Thoracic aorta (tissue), 2 donors: ENCODE data around the gene SDK2. TPM values are rescaled to one million over a fixed set of nuclear protein-coding genes. Genes with fewer than 3 reads are reported as not detected.

Experiments used
- ATAC-seq: fragments of 150-250 bp; one replicate; pipeline ENCODE4 v1.8.0; 2017; ENCODE audit warnings: low read depth; ENCODE audit not compliant: insufficient number of reproducible peaks, low FRiP score
- DNase-seq: peaks from one replicate; pipeline ENCODE4 v3.0.0-alpha.2; 2020; ENCODE audit warnings: low spot score
- H3K27ac ChIP-seq, 2 donors: fragments of 200-600 bp; sonication (generic); 1 replicate in 1 of 2; 2 replicates in 1 of 2; pipeline ENCODE4 v1.5.1; 2016; ENCODE audit warnings: mild to moderate bottlenecking in 2 of 2, moderate library complexity in 2 of 2
- H3K27me3 ChIP-seq: fragments of 200-600 bp; sonication (generic); replicated peaks from 2 replicates; pipeline ENCODE4 v1.6.0; 2016; ENCODE audit warnings: mild to moderate bottlenecking; ENCODE audit not compliant: insufficient read depth
- H3K36me3 ChIP-seq: fragments of 200-600 bp; sonication (generic); one replicate; pipeline ENCODE4 v1.5.1; 2016
- H3K4me1 ChIP-seq, 2 donors: fragments of 200-600 bp; sonication (generic); 1 replicate in 1 of 2; 2 replicates in 1 of 2; pipeline versions ENCODE4 v1.5.1 to v1.6.0; 2016; ENCODE audit warnings: low read depth in 2 of 2, mild to moderate bottlenecking in 1 of 2; ENCODE audit not compliant: control insufficient read depth in 1 of 2
- H3K4me3 ChIP-seq: fragments of 200-600 bp; sonication (generic); 2 replicates; pipeline ENCODE4 v1.5.1; 2016; ENCODE audit warnings: mild to moderate bottlenecking
- H3K9me3 ChIP-seq: fragments of 200-600 bp; sonication (generic); 2 replicates; pipeline ENCODE4 v1.5.1; 2016
- CTCF ChIP-seq: fragments of 200-600 bp; sonication (generic); IDR thresholded peaks from one replicate; pipeline ENCODE4 v1.5.1; 2019; ENCODE audit warnings: antibody characterized with exemption
- total RNA-seq, 2 donors: library from RNA; depleted of rRNA; stranded (reverse); fragments of >200 nt; gene quantifications; one replicate each; pipeline versions ENCODE4 v1.1.0 to v1.2.3, GENCODE V29; 2016

Gene SDK2
- total RNA-seq, 2 donors from 2014 or later = 6.0 to 8.9 TPM

GRCh38 chr17:73319766-73320165 lies 324.5 kb downstream of the SDK2 start:
- Histone ChIP-seq H3K4me1 (no peaks in the 10 kb centered on the region), H3K27me3 (no peaks in the 10 kb centered on the region), H3K9me3 (no peaks in the 10 kb centered on the region), H3K27ac (no peak overlapping the region), H3K36me3 (no peaks in the 10 kb centered on the region), H3K4me3 (no peak overlapping the region)
- TF ChIP-seq CTCF = no peak
- DNase-seq (no peak), ATAC-seq (no peak)

GRCh38 chr17:73318836-73319235 lies 325.4 kb downstream of the SDK2 start:
- no peak for DNase-seq
- no peak overlapping the region for H3K4me3 ChIP-seq
- H3K27ac ChIP-seq = no peak overlapping the region
- H3K9me3 ChIP-seq = no peaks in the 10 kb centered on the region
- TF ChIP-seq CTCF = no peak
- H3K36me3 ChIP-seq = no peaks in the 10 kb centered on the region
- no peaks in the 10 kb centered on the region for H3K4me1 ChIP-seq
- ATAC-seq = no peak
- no peaks in the 10 kb centered on the region for H3K27me3 ChIP-seq

- H3K27me3 ChIP-seq = no peaks in the 10 kb centered on the region
- H3K9me3 ChIP-seq = no peaks in the 10 kb centered on the region
- H3K36me3 ChIP-seq = no peaks in the 10 kb centered on the region
- ATAC-seq (no peak), DNase-seq (no peak)
- H3K4me3 ChIP-seq = no peak overlapping the region
- no peak for TF ChIP-seq CTCF
- H3K27ac ChIP-seq = no peak overlapping the region
- no peaks in the 10 kb centered on the region for H3K4me1 ChIP-seq
Measured at GRCh38 chr17:73318427-73318813, 325.8 kb downstream of the SDK2 start.

GRCh38 chr17:73317513-73318426 lies 326.5 kb downstream of the SDK2 start:
- Histone ChIP-seq H3K4me1 (peaks cover 0 to under 1% of the 10 kb centered on the region in 2 donors), H3K36me3 (no peaks in the 10 kb centered on the region), H3K9me3 (no peaks in the 10 kb centered on the region), H3K27ac (no peak overlapping the region), H3K4me3 (no peak overlapping the region), H3K27me3 (no peaks in the 10 kb centered on the region)
- ATAC-seq = no peak
- DNase-seq = no peak
- no peak for TF ChIP-seq CTCF

GRCh38 chr17:73316919-73317505 lies 327.2 kb downstream of the SDK2 start:
- H3K27ac ChIP-seq = no peak overlapping the region
- ATAC-seq = no peak

More at GRCh38 chr17:73316919-73317505, 327.2 kb downstream of the SDK2 start:
- peaks cover 0 to 5% of the 10 kb centered on the region in 2 donors for H3K4me1 ChIP-seq
- no peak for DNase-seq
- H3K27me3 ChIP-seq = no peaks in the 10 kb centered on the region
- TF ChIP-seq CTCF = no peak
- H3K9me3 ChIP-seq = no peaks in the 10 kb centered on the region
- H3K36me3 ChIP-seq = no peaks in the 10 kb centered on the region
- no peak overlapping the region for H3K4me3 ChIP-seq
